Glutamatergic neuron (in vitro differentiated cells): Measurements from ENCODE around the gene EYA4. TPM values are rescaled to one million over a fixed set of nuclear protein-coding genes. Genes with fewer than 3 reads are reported as not detected.

Experiments used
- DNase-seq: peaks from one replicate; pipeline ENCODE4 v3.0.0; 2022
- H3K27ac Mint-ChIP-seq: one replicate; pipeline ENCODE4 v1.8.0; 2020; ENCODE audit warnings: mild to moderate bottlenecking, mixed read lengths, inconsistent platforms; ENCODE audit not compliant: unreplicated experiment
- H3K27me3 Mint-ChIP-seq: one replicate; pipeline ENCODE4 v1.8.0; 2020; ENCODE audit warnings: mild to moderate bottlenecking, moderate library complexity, mixed read lengths, inconsistent platforms; ENCODE audit not compliant: unreplicated experiment
- H3K36me3 Mint-ChIP-seq: one replicate; pipeline ENCODE4 v1.8.0; 2020; ENCODE audit warnings: mild to moderate bottlenecking, mixed read lengths, inconsistent platforms; ENCODE audit not compliant: unreplicated experiment
- H3K4me1 Mint-ChIP-seq: one replicate; pipeline ENCODE4 v1.8.0; 2020; ENCODE audit warnings: mild to moderate bottlenecking, low read depth, mixed read lengths, inconsistent platforms; ENCODE audit not compliant: unreplicated experiment
- H3K4me3 Mint-ChIP-seq: one replicate; pipeline ENCODE4 v1.8.0; 2020; ENCODE audit warnings: mild to moderate bottlenecking, mixed read lengths, inconsistent platforms; ENCODE audit not compliant: unreplicated experiment
- H3K9me3 Mint-ChIP-seq: one replicate; pipeline ENCODE4 v1.8.0; 2020; ENCODE audit warnings: mild to moderate bottlenecking, moderate library complexity, mixed read lengths, inconsistent platforms; ENCODE audit not compliant: unreplicated experiment
- total RNA-seq: library from RNA; stranded (reverse); fragmentation: NEBNext Ultra II Directional; extraction: Animal tissue kit (Norgen Biotek cat#: 25700); gene quantifications from one replicate; pipeline ENCODE4 v1.2.1, GENCODE V29; 2021; ENCODE audit not compliant: unreplicated experiment
- TF ChIP-seq, protein P1 (sequence below): fragments of 200-600 bp; sonication (generic); IDR thresholded peaks from one replicate; pipeline ENCODE4 v1.5.0; 2021; ENCODE audit not compliant: partially characterized antibody, unreplicated experiment

EYA4 gene
- total RNA-seq, 1 donor from 2014 or later, result not detected

DNA sequence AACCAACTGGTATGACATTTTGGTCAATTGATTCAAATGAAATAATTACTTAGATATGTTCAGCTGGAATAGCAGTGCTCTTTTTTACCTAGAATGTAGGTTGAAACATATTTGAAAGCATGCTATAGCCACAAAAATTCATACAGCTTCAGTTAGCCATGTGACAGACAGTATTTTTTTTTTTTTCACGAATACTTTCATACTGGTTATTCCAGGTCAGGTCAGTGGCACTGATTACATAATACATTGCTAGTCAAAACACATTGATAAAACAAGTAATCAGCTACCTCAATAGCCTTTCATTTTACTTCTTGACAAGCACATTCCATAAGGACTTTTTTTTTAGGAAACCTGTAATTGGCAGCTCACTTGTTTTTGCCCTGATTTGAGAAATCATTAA is 222.6 kb downstream of the EYA4 start:
- no peak overlapping the region for H3K27ac Mint-ChIP-seq
- no peak overlapping the region for H3K4me3 Mint-ChIP-seq
- peaks cover 5% of the 10 kb centered on the region for H3K4me1 Mint-ChIP-seq
- no peaks in the 10 kb centered on the region for H3K27me3 Mint-ChIP-seq
- no peaks in the 10 kb centered on the region for H3K9me3 Mint-ChIP-seq
- H3K36me3 Mint-ChIP-seq, result no peaks in the 10 kb centered on the region
- no peak for DNase-seq
- TF ChIP-seq, protein P1, sequence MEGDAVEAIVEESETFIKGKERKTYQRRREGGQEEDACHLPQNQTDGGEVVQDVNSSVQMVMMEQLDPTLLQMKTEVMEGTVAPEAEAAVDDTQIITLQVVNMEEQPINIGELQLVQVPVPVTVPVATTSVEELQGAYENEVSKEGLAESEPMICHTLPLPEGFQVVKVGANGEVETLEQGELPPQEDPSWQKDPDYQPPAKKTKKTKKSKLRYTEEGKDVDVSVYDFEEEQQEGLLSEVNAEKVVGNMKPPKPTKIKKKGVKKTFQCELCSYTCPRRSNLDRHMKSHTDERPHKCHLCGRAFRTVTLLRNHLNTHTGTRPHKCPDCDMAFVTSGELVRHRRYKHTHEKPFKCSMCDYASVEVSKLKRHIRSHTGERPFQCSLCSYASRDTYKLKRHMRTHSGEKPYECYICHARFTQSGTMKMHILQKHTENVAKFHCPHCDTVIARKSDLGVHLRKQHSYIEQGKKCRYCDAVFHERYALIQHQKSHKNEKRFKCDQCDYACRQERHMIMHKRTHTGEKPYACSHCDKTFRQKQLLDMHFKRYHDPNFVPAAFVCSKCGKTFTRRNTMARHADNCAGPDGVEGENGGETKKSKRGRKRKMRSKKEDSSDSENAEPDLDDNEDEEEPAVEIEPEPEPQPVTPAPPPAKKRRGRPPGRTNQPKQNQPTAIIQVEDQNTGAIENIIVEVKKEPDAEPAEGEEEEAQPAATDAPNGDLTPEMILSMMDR, result no peak

DNA sequence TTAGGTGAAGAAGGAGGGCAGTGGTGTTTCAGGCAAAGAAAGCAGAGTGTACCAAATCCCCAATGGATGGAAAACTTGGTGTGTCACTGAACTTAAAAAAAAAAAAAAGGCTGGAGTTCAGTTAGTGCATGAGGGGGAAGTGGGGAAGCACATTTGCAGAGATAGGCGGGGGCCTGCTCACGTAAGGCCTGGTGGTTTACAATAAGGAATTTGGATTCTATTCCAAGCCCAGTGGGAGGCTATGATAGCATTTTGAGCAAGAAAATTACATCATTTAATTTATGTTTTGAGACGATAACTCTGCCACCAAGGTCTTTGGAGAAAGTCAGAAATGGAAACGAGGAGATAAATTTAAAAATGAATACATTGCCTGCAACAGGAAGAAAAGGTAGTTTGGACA is 225.5 kb downstream of the EYA4 start:
- Mint-ChIP-seq H3K27ac (no peak overlapping the region), H3K36me3 (peaks cover 5% of the 10 kb centered on the region), H3K4me1 (no peaks in the 10 kb centered on the region), H3K9me3 (no peaks in the 10 kb centered on the region), H3K27me3 (no peaks in the 10 kb centered on the region), H3K4me3 (no peak overlapping the region)
- TF ChIP-seq, protein P1, result no peak
- no peak for DNase-seq

DNA sequence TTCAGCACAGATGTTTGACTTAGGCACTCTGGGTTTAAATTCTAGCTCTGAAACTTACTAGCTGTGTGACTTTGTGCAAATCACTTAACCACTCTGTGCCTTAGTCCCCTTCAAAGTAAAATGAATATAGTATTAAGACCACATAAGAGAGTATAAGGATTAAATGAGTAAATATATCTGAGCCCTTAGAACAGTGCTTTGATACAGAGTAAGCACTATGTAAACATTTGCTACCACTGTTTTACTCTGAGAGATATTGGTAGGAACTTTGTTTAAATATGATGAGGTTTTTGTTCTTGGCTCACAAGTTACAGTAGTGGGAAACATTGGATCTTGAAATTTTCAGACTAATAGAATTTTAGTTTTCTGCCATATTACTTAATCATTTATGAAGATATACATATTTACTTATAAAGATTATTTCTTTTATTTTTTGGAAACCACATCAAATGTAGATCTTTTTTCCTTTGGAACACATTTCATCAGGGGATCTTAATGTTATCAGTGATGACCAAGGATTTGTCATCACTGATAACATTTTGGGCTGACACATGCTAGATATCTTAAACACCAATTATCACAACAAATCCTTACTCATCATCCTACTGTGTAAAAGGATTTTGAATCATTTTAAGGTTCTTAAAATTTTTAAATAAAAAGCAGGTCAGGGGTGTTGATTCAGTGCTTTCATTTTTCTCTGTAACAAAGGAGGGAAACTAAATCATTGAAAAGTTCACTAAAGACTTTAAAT is 226.2 kb downstream of the EYA4 start:
- Mint-ChIP-seq H3K36me3 (peaks cover 5% of the 10 kb centered on the region), H3K4me3 (no peak overlapping the region), H3K27ac (no peak overlapping the region), H3K4me1 (no peaks in the 10 kb centered on the region), H3K9me3 (no peaks in the 10 kb centered on the region), H3K27me3 (no peaks in the 10 kb centered on the region)
- TF ChIP-seq, protein P1, result no peak
- DNase-seq, result no peak

DNA sequence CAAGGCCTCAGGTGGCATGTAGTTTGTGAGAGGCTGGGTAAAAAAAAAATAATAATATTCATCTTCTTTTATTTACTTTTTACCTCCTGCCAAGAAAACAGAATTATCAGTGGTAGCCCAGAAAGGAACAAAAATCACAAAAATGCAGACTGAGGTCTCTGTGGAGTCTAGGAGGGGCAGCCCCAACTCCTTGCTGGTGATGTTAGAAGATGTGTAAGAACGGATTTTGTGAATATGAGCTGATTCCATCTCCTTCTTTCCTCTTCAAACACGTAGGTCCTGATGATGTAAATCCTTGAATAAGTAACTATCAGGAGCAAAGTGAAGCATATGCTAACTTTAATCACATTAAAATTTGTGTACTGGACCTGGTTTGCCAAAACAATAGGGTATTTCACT is 226.8 kb downstream of the EYA4 start:
- Mint-ChIP-seq H3K9me3 (no peaks in the 10 kb centered on the region), H3K4me1 (no peaks in the 10 kb centered on the region), H3K27me3 (no peaks in the 10 kb centered on the region), H3K36me3 (peaks cover 5% of the 10 kb centered on the region), H3K4me3 (no peak overlapping the region), H3K27ac (no peak overlapping the region)
- no peak for DNase-seq
- TF ChIP-seq, protein P1, result no peak

DNA sequence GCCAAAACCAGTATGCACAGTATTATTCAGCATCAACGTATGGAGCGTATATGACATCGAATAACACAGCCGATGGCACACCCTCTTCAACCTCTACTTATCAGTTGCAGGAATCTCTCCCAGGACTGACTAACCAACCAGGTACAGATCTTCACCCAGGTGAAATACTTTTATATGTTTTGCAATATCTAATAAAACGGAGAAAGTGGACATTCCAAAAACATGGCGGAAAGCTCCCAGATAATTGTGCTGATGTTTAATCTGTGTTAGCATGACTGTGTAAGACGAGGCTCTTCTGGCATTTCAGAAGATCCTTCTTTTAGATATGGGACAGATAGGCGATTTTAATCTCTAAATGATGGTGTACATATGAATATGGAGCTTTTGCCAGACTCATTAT is 227.4 kb downstream of the EYA4 start:
- TF ChIP-seq, protein P1, result no peak
- Mint-ChIP-seq H3K27me3 (no peaks in the 10 kb centered on the region), H3K36me3 (peaks cover 5% of the 10 kb centered on the region), H3K4me3 (no peak overlapping the region), H3K27ac (no peak overlapping the region), H3K4me1 (no peaks in the 10 kb centered on the region), H3K9me3 (no peaks in the 10 kb centered on the region)
- no peak for DNase-seq
